Smooth muscle cell (in vitro differentiated cells): Measurements from ENCODE around the gene CPED1. TPM values are rescaled to one million over a fixed set of nuclear protein-coding genes. Genes with fewer than 3 reads are reported as not detected.

Experiments
- DNase-seq: peaks from one replicate; lab custom pipeline; 2025; ENCODE audit not compliant: unreplicated experiment; lab: John Stamatoyannopoulos, UW
- H2AFZ ChIP-seq: fragments of 200-600 bp; sonication (generic); 2 replicates; pipeline ENCODE4 v1.6.0; 2016; ENCODE audit warnings: antibody characterized with exemption, low read depth, mild to moderate bottlenecking
- H3F3A ChIP-seq: fragments of 200-600 bp; sonication (generic); 2 replicates; pipeline ENCODE4 v1.6.0; 2017; ENCODE audit warnings: antibody characterized with exemption, low read depth
- H3K27ac ChIP-seq: fragments of 200-600 bp; sonication (generic); 2 replicates; pipeline ENCODE4 v1.5.1; 2016; ENCODE audit warnings: low read depth, mild to moderate bottlenecking
- H3K27me3 ChIP-seq: fragments of 200-600 bp; sonication (generic); 2 replicates; pipeline ENCODE4 v1.6.1; 2016; ENCODE audit warnings: low read depth, mild to moderate bottlenecking
- H3K36me3 ChIP-seq: fragments of 200-600 bp; sonication (generic); 2 replicates; pipeline ENCODE4 v1.5.1; 2016; ENCODE audit warnings: low read depth
- H3K4me1 ChIP-seq: fragments of 200-600 bp; sonication (generic); 2 replicates; pipeline ENCODE4 v1.5.1; 2016; ENCODE audit warnings: low read depth
- H3K4me2 ChIP-seq: fragments of 200-600 bp; sonication (generic); 2 replicates; pipeline ENCODE4 v1.6.0; 2016; ENCODE audit warnings: mild to moderate bottlenecking
- H3K4me3 ChIP-seq: fragments of 200-600 bp; sonication (generic); 2 replicates; pipeline ENCODE4 v1.5.1; 2016; ENCODE audit warnings: mild to moderate bottlenecking
- H3K79me2 ChIP-seq: fragments of 200-600 bp; sonication (generic); 2 replicates; pipeline ENCODE4 v1.6.0; 2016; ENCODE audit warnings: low read depth, mild to moderate bottlenecking
- H3K9ac ChIP-seq: fragments of 200-600 bp; sonication (generic); 2 replicates; pipeline ENCODE4 v1.6.0; 2016; ENCODE audit warnings: low read depth
- H3K9me3 ChIP-seq: fragments of 200-600 bp; sonication (generic); replicated peaks from 2 replicates; pipeline ENCODE4 v1.5.1; 2016; ENCODE audit warnings: low read depth
- H4K20me1 ChIP-seq: fragments of 200-600 bp; sonication (generic); 2 replicates; pipeline ENCODE4 v1.6.0; 2016; ENCODE audit warnings: low read depth
- WGBS: methylation state at CpG from one replicate; pipeline ENCODE4 v1.1.7; 2016; ENCODE audit warnings: low lambda C conversion rate; 5-methylcytosine and 5-hydroxymethylcytosine counted together
- polyA plus RNA-seq: library from polyadenylated mRNA; unstranded; fragments of >200 nt; fragmentation: Nextera tagmentation; extraction: Ambion mirVana; gene quantifications from 2 replicates; pipeline ENCODE4 v1.2.1, GENCODE V29; 2016
- small RNA-seq: library from RNA; depleted of rRNA; stranded (forward); fragments of <200 nt; gene quantifications from one replicate; pipeline ENCODE3, GENCODE V24; 2014
- total RNA-seq: library from RNA; depleted of rRNA; stranded (reverse); fragments of >200 nt; gene quantifications from 2 replicates; pipeline ENCODE4 v1.2.3, GENCODE V29; 2014
- TF ChIP-seq, protein P1 (sequence below): fragments of 200-600 bp; sonication (generic); IDR thresholded peaks from 2 replicates; pipeline ENCODE4 v1.5.1; 2017; ENCODE audit warnings: borderline replicate concordance, mild to moderate bottlenecking, antibody characterized with exemption; ENCODE audit not compliant: insufficient read depth, poor library complexity, severe bottlenecking

The CPED1 gene
- total and polyA plus RNA-seq, 2 experiments from 2014 or later: 9.5 to 12.9 TPM

GRCh38 chr7:121343302-121343701 lies 354.8 kb downstream of the CPED1 start:
- no peaks in the 10 kb centered on the region for H3K36me3 ChIP-seq
- no peak overlapping the region for H2AFZ ChIP-seq
- WGBS: 93% methylated on average over 3 of the region's 3 CpGs
- DNase-seq: no peak
- H3K4me1 ChIP-seq: no peaks in the 10 kb centered on the region
- H3K9ac ChIP-seq: no peak overlapping the region
- no peak overlapping the region for H3K4me2 ChIP-seq
- H4K20me1 ChIP-seq: no peaks in the 10 kb centered on the region
- no peak overlapping the region for H3K4me3 ChIP-seq
- TF ChIP-seq, protein P1, sequence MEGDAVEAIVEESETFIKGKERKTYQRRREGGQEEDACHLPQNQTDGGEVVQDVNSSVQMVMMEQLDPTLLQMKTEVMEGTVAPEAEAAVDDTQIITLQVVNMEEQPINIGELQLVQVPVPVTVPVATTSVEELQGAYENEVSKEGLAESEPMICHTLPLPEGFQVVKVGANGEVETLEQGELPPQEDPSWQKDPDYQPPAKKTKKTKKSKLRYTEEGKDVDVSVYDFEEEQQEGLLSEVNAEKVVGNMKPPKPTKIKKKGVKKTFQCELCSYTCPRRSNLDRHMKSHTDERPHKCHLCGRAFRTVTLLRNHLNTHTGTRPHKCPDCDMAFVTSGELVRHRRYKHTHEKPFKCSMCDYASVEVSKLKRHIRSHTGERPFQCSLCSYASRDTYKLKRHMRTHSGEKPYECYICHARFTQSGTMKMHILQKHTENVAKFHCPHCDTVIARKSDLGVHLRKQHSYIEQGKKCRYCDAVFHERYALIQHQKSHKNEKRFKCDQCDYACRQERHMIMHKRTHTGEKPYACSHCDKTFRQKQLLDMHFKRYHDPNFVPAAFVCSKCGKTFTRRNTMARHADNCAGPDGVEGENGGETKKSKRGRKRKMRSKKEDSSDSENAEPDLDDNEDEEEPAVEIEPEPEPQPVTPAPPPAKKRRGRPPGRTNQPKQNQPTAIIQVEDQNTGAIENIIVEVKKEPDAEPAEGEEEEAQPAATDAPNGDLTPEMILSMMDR: no peak
- peaks cover 15% of the 10 kb centered on the region for H3F3A ChIP-seq
- H3K27ac ChIP-seq: no peak overlapping the region
- H3K27me3 ChIP-seq: no peaks in the 10 kb centered on the region
- no peaks in the 10 kb centered on the region for H3K79me2 ChIP-seq
- no peaks in the 10 kb centered on the region for H3K9me3 ChIP-seq

- no peaks in the 10 kb centered on the region for H3K9me3 ChIP-seq
- H2AFZ ChIP-seq: no peak overlapping the region
- no peaks in the 10 kb centered on the region for H3K27me3 ChIP-seq
- no peak for DNase-seq
- H3K9ac ChIP-seq: no peak overlapping the region
- H4K20me1 ChIP-seq: no peaks in the 10 kb centered on the region
- TF ChIP-seq, protein P1: no peak
- peaks cover 15% of the 10 kb centered on the region for H3F3A ChIP-seq
- H3K4me1 ChIP-seq: no peaks in the 10 kb centered on the region
- WGBS: 83% methylated on average over 2 of the region's 2 CpGs
- no peak overlapping the region for H3K4me2 ChIP-seq
- H3K79me2 ChIP-seq: no peaks in the 10 kb centered on the region
- H3K36me3 ChIP-seq: no peaks in the 10 kb centered on the region
- H3K4me3 ChIP-seq: no peak overlapping the region
- no peak overlapping the region for H3K27ac ChIP-seq
These were observed 355.6 kb downstream of the CPED1 start for GRCh38 chr7:121344093-121344492.

DNA sequence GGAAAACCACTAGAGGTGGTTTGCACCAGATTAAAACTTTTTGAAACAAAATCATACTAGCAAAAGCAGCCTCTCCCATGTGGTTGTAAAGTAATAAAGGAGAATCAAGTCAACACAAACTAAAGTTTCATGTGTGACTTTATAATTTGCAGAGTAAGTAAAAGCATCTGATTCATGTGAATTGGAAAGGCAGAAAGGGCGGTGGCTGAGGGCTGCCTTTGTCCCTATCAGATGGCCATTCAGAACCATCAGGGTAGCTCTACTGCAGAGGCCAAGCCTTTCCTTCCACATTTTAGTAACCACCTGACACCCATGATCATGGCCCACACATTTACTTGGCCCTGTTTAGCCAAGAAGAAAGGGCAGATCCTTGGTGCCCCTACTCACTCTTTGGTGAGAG lies 356.0 kb downstream of the CPED1 start:
- 92% methylated on average over 1 of the region's 1 CpG for WGBS
- H4K20me1 ChIP-seq: no peaks in the 10 kb centered on the region
- H3K4me2 ChIP-seq: no peak overlapping the region
- no peak for DNase-seq
- H3K4me1 ChIP-seq: no peaks in the 10 kb centered on the region
- H3K27ac ChIP-seq: no peak overlapping the region
- H2AFZ ChIP-seq: no peak overlapping the region
- H3K4me3 ChIP-seq: no peak overlapping the region
- TF ChIP-seq, protein P1: no peak
- H3K9me3 ChIP-seq: no peaks in the 10 kb centered on the region
- no peaks in the 10 kb centered on the region for H3K27me3 ChIP-seq
- H3K9ac ChIP-seq: no peak overlapping the region
- peaks cover 15% of the 10 kb centered on the region for H3F3A ChIP-seq
- no peaks in the 10 kb centered on the region for H3K36me3 ChIP-seq
- H3K79me2 ChIP-seq: no peaks in the 10 kb centered on the region

Small RNA genes within 50 kb of the gene (small RNA-seq; reads per million reads assigned to genes)
- gene HMGN1P18 (not detected), gene RNA5SP240 (not detected), gene RNA5SP241 (not detected), gene RNU6-517P (not detected)

Other genes with a start within 250 kb of the CPED1 start
- 4.7 and 5.8 TPM in 2 replicates for gene TSPAN12, start 130.6 kb upstream of the CPED1 start, total RNA-seq
- 3.7 and 4.0 TPM in 2 replicates for gene TSPAN12, start 130.6 kb upstream of the CPED1 start, polyA plus RNA-seq
- 11.8 and 23.1 TPM in 2 replicates for gene ING3, start 37.9 kb upstream of the CPED1 start, total RNA-seq
- gene ING3, start 37.9 kb upstream of the CPED1 start, polyA plus RNA-seq: 8.4 and 12.4 TPM in 2 replicates